K562 (cell line): ENCODE measurements around the gene RHD. TPM values are rescaled to one million over a fixed set of nuclear protein-coding genes. Genes with fewer than 3 reads are reported as not detected.

ENCODE experiments used
- AFF1 ChIP-seq, 2 experiments: fragments of 450-650 bp; IDR thresholded peaks; 2 replicates each; pipeline ENCODE4 v1.6.1; 2018; ENCODE audit warnings: mild to moderate bottlenecking in 2 of 2, low read depth in 1 of 2; ENCODE audit not compliant: partially characterized antibody in 2 of 2
- CBFB ChIP-seq: sonication (generic); formaldehyde crosslinking; IDR thresholded peaks from 2 replicates; pipeline ENCODE4 v1.4.0; 2020; ENCODE audit warnings: mild to moderate bottlenecking, missing genetic modification reagents
- CSDE1 ChIP-seq, 2 experiments: fragments of 450-650 bp; IDR thresholded peaks; 2 replicates each; pipeline ENCODE4 v1.6.1; 2016; ENCODE audit warnings: mild to moderate bottlenecking in 1 of 2
- E2F5 ChIP-seq: sonication (generic); formaldehyde crosslinking; IDR thresholded peaks from 2 replicates; pipeline ENCODE4 v1.8.0; 2022; ENCODE audit warnings: mild to moderate bottlenecking, missing genetic modification reagents
- HCFC1 ChIP-seq: IDR thresholded peaks from 2 replicates; pipeline ENCODE4 v1.6.1; 2012; ENCODE audit warnings: low read depth, low read length, improper control_type of control experiment
- HNRNPLL ChIP-seq: fragments of 200-400 bp; formaldehyde crosslinking; IDR thresholded peaks from 2 replicates; pipeline ENCODE4 v1.6.1; 2017; ENCODE audit warnings: low read length, low read depth, mild to moderate bottlenecking; ENCODE audit not compliant: poor library complexity, severe bottlenecking
- IFI16 ChIP-seq: fragments of 250-450 bp; sonication (Bioruptor Pico); IDR thresholded peaks from 2 replicates; pipeline ENCODE4 v2.1.2; 2022; ENCODE audit warnings: mild to moderate bottlenecking, inconsistent platforms
- KLF1 ChIP-seq: fragments of 450-650 bp; IDR thresholded peaks from 2 replicates; pipeline ENCODE4 v1.6.1; 2016; ENCODE audit warnings: missing genetic modification characterization, missing compliant biosample characterization
- MAX ChIP-seq: sonication (generic); formaldehyde crosslinking; IDR thresholded peaks from 2 replicates; pipeline ENCODE4 v1.9.0; 2022; ENCODE audit warnings: mild to moderate bottlenecking, missing genetic modification reagents
- PRPF4 ChIP-seq: fragments of 200-400 bp; formaldehyde crosslinking; IDR thresholded peaks from one replicate; pipeline ENCODE4 v1.6.1; 2017; ENCODE audit warnings: low read length, low read depth, mild to moderate bottlenecking; ENCODE audit not compliant: insufficient read depth, poor library complexity, severe bottlenecking
- SIN3A ChIP-seq, 2 experiments: fragments of 150-350 bp in 1 of 2; IDR thresholded peaks; 2 replicates each; pipeline ENCODE4 v1.6.1; 2011 to 2016; ENCODE audit warnings: borderline replicate concordance in 2 of 2, low read depth in 2 of 2, low read length in 2 of 2, mild to moderate bottlenecking in 2 of 2, moderate library complexity in 2 of 2; ENCODE audit not compliant: control insufficient read depth in 1 of 2
- YY1 ChIP-seq, 3 experiments: IDR thresholded peaks; 2 replicates each; pipeline ENCODE4 v1.6.1; 2011; ENCODE audit warnings: low read length in 2 of 3, mild to moderate bottlenecking in 2 of 3, moderate library complexity in 2 of 3, borderline replicate concordance in 1 of 3, control low read depth in 1 of 3, low read depth in 1 of 3; ENCODE audit not compliant: insufficient read depth in 3 of 3, insufficient replicate concordance in 2 of 3, control insufficient read depth in 1 of 3, insufficient read length in 1 of 3; ENCODE audit errors: extremely low read depth in 1 of 3
- ZKSCAN1 ChIP-seq: fragments of 150-350 bp; IDR thresholded peaks from 2 replicates; pipeline ENCODE4 v1.6.1; 2016; ENCODE audit warnings: low read depth, low read length
- ZNF277 ChIP-seq: fragments of 250-450 bp; sonication (Bioruptor Pico); IDR thresholded peaks from 2 replicates; pipeline ENCODE4 v1.8.0; 2022; ENCODE audit warnings: inconsistent platforms, mild to moderate bottlenecking, moderate library complexity, borderline replicate concordance
- polyA plus RNA-seq, 8 experiments: library from polyadenylated mRNA; depleted of rRNA in 4 of 8; stranded (reverse) in 5 of 8; unstranded in 3 of 8; fragments of >200 nt; fragmentation: Nextera tagmentation in 2 of 8; fragmentation: Illumina TruSeq in 1 of 8; extraction: Ambion mirVana in 2 of 8; extraction: Trizol in 1 of 8; gene quantifications; 2 replicates each; pipeline versions ENCODE4 v1.2.1 to v1.2.3, GENCODE V29; 2011 to 2014; ENCODE audit warnings: inconsistent platforms in 1 of 8, missing spikeins in 1 of 8
- total RNA-seq, 7 experiments: library from RNA; depleted of rRNA in 6 of 7; stranded (reverse); fragments of >200 nt in 6 of 7; fragmentation: Illumina TruSeq in 2 of 7; extraction: Trizol in 2 of 7; gene quantifications; 2 replicates each; pipeline versions ENCODE4 v1.2.1 to v1.2.3, GENCODE V29; 2011 to 2021; ENCODE audit warnings: low replicate concordance in 1 of 7

The RHD gene
- total and polyA plus RNA-seq, 9 of the 15 experiments (the other 6 are each of a cell fraction or from before 2014, with no cell fraction given) = 8.8 to 32.4 (median 15.0) TPM

- TF ChIP-seq CBFB (CRISPR knock-in tag) (no peak), CSDE1 (IDR thresholded peaks at IDR 0.05) (0 out of 4 replicates have a peak, but pooled peaks of 1 of the 2 experiments have one; percentile 47), IFI16 (CRISPR knock-in tag) (no peak), E2F5 (CRISPR knock-in tag) (0 out of 2 replicates have a peak, but pooled peaks have one; percentile 7), ZNF277 (CRISPR knock-in tag) (no peak), HNRNPLL (no peak), AFF1 (IDR thresholded peaks at IDR 0.05; ENCODE audit: low read depth in 1 of 2, partially characterized antibody in 2 of 2) (peak; percentile 56 to 77), SIN3A (IDR thresholded peaks at IDR 0.05; ENCODE audit: borderline replicate concordance in 2 of 2, control insufficient read depth in 1 of 2, low read depth in 2 of 2, low read length in 2 of 2) (peak in 1 of 2 experiments; percentile 95; a peak in 3 of 4 replicates), PRPF4 (no peak), MAX (CRISPR knock-in tag) (no peak), KLF1 (tag) (peak; percentile 96), YY1 (IDR thresholded peaks at IDR 0.05; ENCODE audit: borderline replicate concordance in 1 of 3, control insufficient read depth in 1 of 3, extremely low read depth in 1 of 3, insufficient read depth in 3 of 3, insufficient read length in 1 of 3, insufficient replicate concordance in 2 of 3, low read depth in 1 of 3, low read length in 2 of 3) (no peak), ZKSCAN1 (no peak), HCFC1 (no peak)
Measured at GRCh38 chr1:25232866-25233784, 39.2 kb upstream of the RHD start (continued).
